ENCODE measurements around the gene COA6.

DNA sequence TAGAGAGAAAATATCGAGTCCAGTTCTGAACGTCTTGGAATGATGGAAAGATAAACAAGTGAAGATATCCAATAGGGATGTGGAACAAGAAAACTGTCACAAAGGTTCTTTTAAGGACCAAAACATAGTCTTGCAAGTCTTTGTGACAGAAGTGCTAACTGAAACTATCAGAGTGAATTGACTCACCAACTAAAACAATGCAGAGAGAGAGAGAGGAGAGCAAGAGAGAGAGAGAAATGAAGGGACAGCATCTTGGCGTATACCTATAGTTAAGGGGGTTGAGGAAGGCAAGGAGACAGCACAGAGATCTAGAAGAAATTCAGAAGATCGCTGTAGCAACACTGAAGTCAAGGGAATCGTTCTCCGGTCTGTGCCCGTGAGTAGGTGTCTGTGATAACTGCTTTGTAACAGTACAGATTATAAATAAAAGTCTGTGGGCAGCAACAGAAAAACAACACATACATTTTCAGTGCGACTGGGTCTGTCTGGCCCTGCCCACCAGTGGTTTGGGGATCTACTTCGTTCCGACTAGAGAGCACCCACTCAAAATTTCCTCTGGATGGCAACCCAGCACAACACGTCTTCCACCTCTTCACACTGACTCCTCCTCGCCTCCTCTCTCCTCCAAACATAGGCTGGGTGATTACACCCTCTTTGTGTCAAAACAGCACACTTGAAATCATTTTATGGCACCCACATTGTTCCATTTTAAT, 4.8 kb upstream of the COA6 start:
- no peak for TF ChIP-seq CTCF (IDR thresholded peaks at IDR 0.05 in 2 of 3, conservative IDR thresholded peaks at IDR 0.05 in 1 of 3; ENCODE audit: borderline replicate concordance in 1 of 3, insufficient read depth in 1 of 3, low read depth in 2 of 3, low read length in 2 of 3)
- TF ChIP-seq POLR2AphosphoS5 (IDR thresholded peaks at IDR 0.05; ENCODE audit: low read depth, low read length), result no peak
- TF ChIP-seq ELF1 (IDR thresholded peaks at IDR 0.05; ENCODE audit: borderline replicate concordance, low read depth), result no peak
- no peak for TF ChIP-seq EZH2 (IDR thresholded peaks at IDR 0.05)
- no peak for TF ChIP-seq CBX3 (IDR thresholded peaks at IDR 0.05; ENCODE audit: low read depth)
- no peak for TF ChIP-seq CEBPB (IDR thresholded peaks at IDR 0.05; ENCODE audit: low read depth)
- TF ChIP-seq POLR2A (IDR thresholded peaks at IDR 0.05; ENCODE audit: borderline replicate concordance, extremely low read depth, insufficient read depth, insufficient read length), result no peak
- no peak for TF ChIP-seq SIN3A (IDR thresholded peaks at IDR 0.05; ENCODE audit: low read depth)
- TF ChIP-seq ZFX (IDR thresholded peaks at IDR 0.05), result no peak
- TF ChIP-seq, protein P1, sequence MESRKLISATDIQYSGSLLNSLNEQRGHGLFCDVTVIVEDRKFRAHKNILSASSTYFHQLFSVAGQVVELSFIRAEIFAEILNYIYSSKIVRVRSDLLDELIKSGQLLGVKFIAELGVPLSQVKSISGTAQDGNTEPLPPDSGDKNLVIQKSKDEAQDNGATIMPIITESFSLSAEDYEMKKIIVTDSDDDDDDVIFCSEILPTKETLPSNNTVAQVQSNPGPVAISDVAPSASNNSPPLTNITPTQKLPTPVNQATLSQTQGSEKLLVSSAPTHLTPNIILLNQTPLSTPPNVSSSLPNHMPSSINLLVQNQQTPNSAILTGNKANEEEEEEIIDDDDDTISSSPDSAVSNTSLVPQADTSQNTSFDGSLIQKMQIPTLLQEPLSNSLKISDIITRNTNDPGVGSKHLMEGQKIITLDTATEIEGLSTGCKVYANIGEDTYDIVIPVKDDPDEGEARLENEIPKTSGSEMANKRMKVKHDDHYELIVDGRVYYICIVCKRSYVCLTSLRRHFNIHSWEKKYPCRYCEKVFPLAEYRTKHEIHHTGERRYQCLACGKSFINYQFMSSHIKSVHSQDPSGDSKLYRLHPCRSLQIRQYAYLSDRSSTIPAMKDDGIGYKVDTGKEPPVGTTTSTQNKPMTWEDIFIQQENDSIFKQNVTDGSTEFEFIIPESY (IDR thresholded peaks at IDR 0.05; ENCODE audit: extremely low read depth, insufficient replicate concordance, low read length), result no peak
- no peak for TF ChIP-seq EZH2phosphoT487 (IDR thresholded peaks at IDR 0.05; ENCODE audit: borderline replicate concordance)
- no peak for TF ChIP-seq SP1 (IDR thresholded peaks at IDR 0.05; ENCODE audit: low read depth)
- no peak for TF ChIP-seq MAX (IDR thresholded peaks at IDR 0.05)
